Measurements from ENCODE around the gene USP48.
"Not testable (repeated sequence)": the region's sequence is repeated elsewhere in the genome, so short reads cannot be mapped to it uniquely, and the experiment has no call there.

The USP48 gene

DNA sequence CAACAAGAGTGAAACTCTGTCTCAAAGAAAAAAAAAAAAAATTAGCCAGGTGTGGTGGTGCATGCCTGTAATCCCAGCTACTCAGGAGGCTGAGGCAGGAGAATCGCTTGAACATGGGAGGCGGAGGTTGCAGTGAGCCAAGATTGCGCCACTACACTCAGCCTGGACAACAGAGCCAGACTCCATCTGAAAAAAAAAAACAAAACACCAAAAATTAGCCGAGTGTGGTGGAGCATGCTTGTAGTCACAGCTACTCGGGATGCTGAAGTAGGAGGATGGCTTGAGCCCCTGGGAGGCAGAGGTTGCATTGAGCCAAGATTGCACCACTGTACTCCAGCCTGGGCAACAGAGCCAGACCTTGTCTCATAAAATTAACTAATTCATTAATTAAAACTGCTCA is 6.0 kb downstream of the USP48 start:
- H2BK120ac ChIP-seq (ENCODE audit: low read depth, low read length); H3K18ac ChIP-seq (ENCODE audit: low read length); H3K79me1 ChIP-seq (ENCODE audit: low read depth, low read length); H2BK5ac ChIP-seq (ENCODE audit: low read length); H3K4me2 ChIP-seq (ENCODE audit: insufficient read depth, low read length, poor library complexity, severe bottlenecking); H3K4me3 ChIP-seq (ENCODE audit: low read length in 2 of 2); H4K8ac ChIP-seq (ENCODE audit: low read depth, low read length); DNase-seq (ENCODE audit: low spot score); H3K9ac ChIP-seq (ENCODE audit: low read depth, low read length, poor library complexity); H3K36me3 ChIP-seq (replicated peaks in 1 of 2; ENCODE audit: control insufficient read depth in 2 of 2, insufficient read depth in 2 of 2, low read length in 2 of 2); H2BK12ac ChIP-seq (ENCODE audit: low read length); H3K27me3 ChIP-seq (ENCODE audit: control insufficient read depth in 3 of 3, insufficient read depth in 3 of 3, low read depth in 1 of 3, low read length in 3 of 3); H2BK15ac ChIP-seq (ENCODE audit: low read length); H2AFZ ChIP-seq (ENCODE audit: low read length); H3K23ac ChIP-seq (ENCODE audit: low read depth, low read length, poor library complexity); H2AK5ac ChIP-seq (ENCODE audit: low read depth, low read length); H3K27ac ChIP-seq (replicated peaks; ENCODE audit: low read length); H4K91ac ChIP-seq (ENCODE audit: low read depth, low read length, poor library complexity); H3K4me1 ChIP-seq (ENCODE audit: control insufficient read depth in 2 of 2, insufficient read depth in 1 of 2, low read depth in 1 of 2, low read length in 2 of 2); H3K4ac ChIP-seq (ENCODE audit: low read length); H3K14ac ChIP-seq (ENCODE audit: low read length): not testable (repeated sequence)
- H3K9me3 ChIP-seq (replicated peaks in 1 of 2; ENCODE audit: control insufficient read depth in 2 of 2, insufficient read depth in 1 of 2, low read depth in 1 of 2, low read length in 2 of 2): peaks cover 0 to 13% of the 10 kb centered on the region in 2 donors
- WGBS, 2 donors (ENCODE audit: extremely low coverage in 2 of 2, insufficient read length in 2 of 2, insufficient replicate concordance in 1 of 2): no CpG with 5 or more reads among the region's 5 CpGs

DNA sequence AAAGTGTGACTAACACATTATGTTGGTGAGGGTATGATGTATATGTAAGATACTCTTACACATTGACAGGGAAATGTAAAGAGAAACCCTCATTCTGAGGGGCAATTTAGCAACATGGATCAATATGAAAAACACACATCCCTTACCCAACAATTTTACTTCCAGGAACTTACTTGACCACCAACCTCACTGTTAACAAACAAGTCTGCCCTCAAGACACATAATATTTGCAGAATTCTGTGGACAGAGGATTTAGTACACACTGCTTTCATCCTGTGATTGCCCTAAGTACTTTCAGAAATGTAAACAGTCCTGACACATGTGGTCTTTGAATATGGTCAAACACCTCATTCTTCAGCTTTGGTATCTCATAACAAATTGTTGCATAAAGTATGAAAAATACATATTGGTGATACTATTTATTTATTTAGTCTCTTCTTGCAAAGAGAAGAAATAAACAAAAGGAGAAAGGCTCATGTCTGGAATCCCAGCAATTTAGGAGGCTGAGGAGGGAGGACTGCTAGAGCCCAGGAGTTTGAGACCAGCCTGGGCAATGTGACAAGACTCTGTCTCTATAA is 6.9 kb downstream of the USP48 start:
- Histone ChIP-seq H3K27ac (replicated peaks; ENCODE audit: low read length) (no peak overlapping the region), H3K36me3 (replicated peaks in 1 of 2; ENCODE audit: control insufficient read depth in 2 of 2, insufficient read depth in 2 of 2, low read length in 2 of 2) (peaks cover 0 to 7% of the 10 kb centered on the region in 2 donors), H3K27me3 (ENCODE audit: control insufficient read depth in 3 of 3, insufficient read depth in 3 of 3, low read depth in 1 of 3, low read length in 3 of 3) (no peaks in the 10 kb centered on the region), H2AK5ac (ENCODE audit: low read depth, low read length) (no peak overlapping the region), H3K14ac (ENCODE audit: low read length) (no peak overlapping the region), H3K9me3 (replicated peaks in 1 of 2; ENCODE audit: control insufficient read depth in 2 of 2, insufficient read depth in 1 of 2, low read depth in 1 of 2, low read length in 2 of 2) (peaks cover 0 to 13% of the 10 kb centered on the region in 2 donors), H3K23ac (ENCODE audit: low read depth, low read length, poor library complexity) (no peak overlapping the region), H2BK12ac (ENCODE audit: low read length) (no peak overlapping the region), H3K4ac (ENCODE audit: low read length) (no peak overlapping the region), H4K91ac (ENCODE audit: low read depth, low read length, poor library complexity) (no peak overlapping the region), H2BK5ac (ENCODE audit: low read length) (no peak overlapping the region), H3K9ac (ENCODE audit: low read depth, low read length, poor library complexity) (no peak overlapping the region), H3K4me3 (ENCODE audit: low read length in 2 of 2) (no peak overlapping the region), H3K4me1 (ENCODE audit: control insufficient read depth in 2 of 2, insufficient read depth in 1 of 2, low read depth in 1 of 2, low read length in 2 of 2) (no peaks in the 10 kb centered on the region), H3K4me2 (ENCODE audit: insufficient read depth, low read length, poor library complexity, severe bottlenecking) (no peak overlapping the region), H4K8ac (ENCODE audit: low read depth, low read length) (no peak overlapping the region), H2BK15ac (ENCODE audit: low read length) (no peak overlapping the region), H2AFZ (ENCODE audit: low read length) (no peak overlapping the region), H3K79me1 (ENCODE audit: low read depth, low read length) (peaks cover 1% of the 10 kb centered on the region), H2BK120ac (ENCODE audit: low read depth, low read length) (no peak overlapping the region), H3K18ac (ENCODE audit: low read length) (no peak overlapping the region)
- no peak for DNase-seq (ENCODE audit: low spot score)

DNA sequence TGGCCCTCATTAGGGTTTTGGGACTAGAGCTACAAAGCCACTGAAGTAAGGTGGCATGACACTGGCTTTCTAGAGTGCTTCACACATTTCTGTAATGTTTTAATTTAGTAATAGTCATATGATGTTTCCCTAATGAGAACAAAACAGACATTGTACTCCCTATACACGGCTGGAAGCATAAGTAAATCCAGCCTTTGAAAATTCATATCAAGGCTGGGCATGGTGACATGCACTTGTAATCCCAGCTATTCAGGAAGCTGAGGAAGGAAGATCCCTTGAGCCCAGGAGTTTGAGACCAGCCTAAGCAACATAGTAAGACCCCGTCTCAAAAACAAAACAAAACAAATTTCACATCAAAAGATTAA is 7.4 kb downstream of the USP48 start:
- Histone ChIP-seq H2AFZ (ENCODE audit: low read length) (no peak overlapping the region), H3K27ac (replicated peaks; ENCODE audit: low read length) (no peak overlapping the region), H3K36me3 (replicated peaks in 1 of 2; ENCODE audit: control insufficient read depth in 2 of 2, insufficient read depth in 2 of 2, low read length in 2 of 2) (peaks cover 0 to 7% of the 10 kb centered on the region in 2 donors), H2BK12ac (ENCODE audit: low read length) (no peak overlapping the region), H3K4me2 (ENCODE audit: insufficient read depth, low read length, poor library complexity, severe bottlenecking) (no peak overlapping the region), H3K23ac (ENCODE audit: low read depth, low read length, poor library complexity) (no peak overlapping the region), H4K91ac (ENCODE audit: low read depth, low read length, poor library complexity) (no peak overlapping the region), H3K9me3 (replicated peaks in 1 of 2; ENCODE audit: control insufficient read depth in 2 of 2, insufficient read depth in 1 of 2, low read depth in 1 of 2, low read length in 2 of 2) (peaks cover 0 to 13% of the 10 kb centered on the region in 2 donors), H3K14ac (ENCODE audit: low read length) (no peak overlapping the region), H3K18ac (ENCODE audit: low read length) (no peak overlapping the region), H2BK120ac (ENCODE audit: low read depth, low read length) (no peak overlapping the region), H3K27me3 (ENCODE audit: control insufficient read depth in 3 of 3, insufficient read depth in 3 of 3, low read depth in 1 of 3, low read length in 3 of 3) (no peaks in the 10 kb centered on the region), H2BK5ac (ENCODE audit: low read length) (no peak overlapping the region), H3K4me1 (ENCODE audit: control insufficient read depth in 2 of 2, insufficient read depth in 1 of 2, low read depth in 1 of 2, low read length in 2 of 2) (no peaks in the 10 kb centered on the region), H4K8ac (ENCODE audit: low read depth, low read length) (no peak overlapping the region), H3K4ac (ENCODE audit: low read length) (no peak overlapping the region), H3K4me3 (ENCODE audit: low read length in 2 of 2) (no peak overlapping the region), H2BK15ac (ENCODE audit: low read length) (no peak overlapping the region), H2AK5ac (ENCODE audit: low read depth, low read length) (no peak overlapping the region), H3K9ac (ENCODE audit: low read depth, low read length, poor library complexity) (no peak overlapping the region), H3K79me1 (ENCODE audit: low read depth, low read length) (peaks cover 1% of the 10 kb centered on the region)
- DNase-seq (ENCODE audit: low spot score): no peak
- no CpG with 5 or more reads among the region's 2 CpGs for WGBS, 2 donors (ENCODE audit: extremely low coverage in 2 of 2, insufficient read length in 2 of 2, insufficient replicate concordance in 1 of 2)

DNA sequence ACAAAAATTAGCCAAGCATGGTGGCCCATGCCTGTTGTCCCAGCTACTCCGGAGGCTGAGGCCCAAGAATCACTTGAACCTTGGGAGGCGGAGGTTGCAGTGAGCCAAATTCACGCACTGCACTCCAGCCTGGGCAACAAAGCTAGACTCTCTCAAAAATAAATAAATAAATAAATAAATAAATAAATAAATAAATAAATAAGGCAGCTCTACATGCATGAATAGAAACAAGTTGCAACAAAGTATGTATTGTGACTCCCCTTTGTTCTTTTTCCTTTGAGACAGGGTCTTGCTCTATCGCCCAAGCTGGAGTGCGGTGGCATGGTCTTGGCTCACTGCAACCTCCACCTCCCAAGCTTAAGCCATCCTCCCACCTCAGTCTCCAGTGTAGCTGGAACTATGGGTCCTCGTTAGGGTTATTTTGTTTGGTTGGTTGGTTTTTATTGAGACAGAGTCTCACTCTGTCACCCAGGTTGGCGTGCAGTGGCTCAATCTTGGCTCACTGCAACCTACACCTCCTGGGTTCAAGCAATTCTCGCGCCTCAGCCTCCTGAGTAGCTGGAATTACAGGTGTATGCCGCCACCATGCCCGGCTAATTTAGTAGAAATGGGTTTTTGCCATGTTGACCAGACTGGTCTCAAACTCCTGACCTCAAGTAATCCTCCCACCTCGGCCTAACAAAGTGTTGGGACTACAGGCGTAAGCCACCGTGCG is 8.0 kb downstream of the USP48 start:
- Histone ChIP-seq H2BK5ac (ENCODE audit: low read length) (no peak overlapping the region), H3K23ac (ENCODE audit: low read depth, low read length, poor library complexity) (no peak overlapping the region), H3K9ac (ENCODE audit: low read depth, low read length, poor library complexity) (no peak overlapping the region), H4K91ac (ENCODE audit: low read depth, low read length, poor library complexity) (no peak overlapping the region), H3K79me1 (ENCODE audit: low read depth, low read length) (peaks cover 1% of the 10 kb centered on the region), H2AFZ (ENCODE audit: low read length) (no peak overlapping the region), H3K9me3 (replicated peaks in 1 of 2; ENCODE audit: control insufficient read depth in 2 of 2, insufficient read depth in 1 of 2, low read depth in 1 of 2, low read length in 2 of 2) (peaks cover 0 to 13% of the 10 kb centered on the region in 2 donors), H3K27ac (replicated peaks; ENCODE audit: low read length) (no peak overlapping the region), H4K8ac (ENCODE audit: low read depth, low read length) (no peak overlapping the region), H3K4me2 (ENCODE audit: insufficient read depth, low read length, poor library complexity, severe bottlenecking) (no peak overlapping the region), H3K27me3 (ENCODE audit: control insufficient read depth in 3 of 3, insufficient read depth in 3 of 3, low read depth in 1 of 3, low read length in 3 of 3) (no peaks in the 10 kb centered on the region), H3K4ac (ENCODE audit: low read length) (no peak overlapping the region), H2BK120ac (ENCODE audit: low read depth, low read length) (no peak overlapping the region), H2BK12ac (ENCODE audit: low read length) (no peak overlapping the region), H2AK5ac (ENCODE audit: low read depth, low read length) (no peak overlapping the region), H2BK15ac (ENCODE audit: low read length) (no peak overlapping the region), H3K4me3 (ENCODE audit: low read length in 2 of 2) (no peak overlapping the region), H3K4me1 (ENCODE audit: control insufficient read depth in 2 of 2, insufficient read depth in 1 of 2, low read depth in 1 of 2, low read length in 2 of 2) (no peaks in the 10 kb centered on the region), H3K18ac (ENCODE audit: low read length) (no peak overlapping the region), H3K14ac (ENCODE audit: low read length) (no peak overlapping the region), H3K36me3 (replicated peaks in 1 of 2; ENCODE audit: control insufficient read depth in 2 of 2, insufficient read depth in 2 of 2, low read length in 2 of 2) (peaks cover 0 to 7% of the 10 kb centered on the region in 2 donors)
- no CpG with 5 or more reads among the region's 15 CpGs for WGBS, 2 donors (ENCODE audit: extremely low coverage in 2 of 2, insufficient read length in 2 of 2, insufficient replicate concordance in 1 of 2)
- DNase-seq (ENCODE audit: low spot score): no peak
